Measurements from ENCODE around the gene H2BW1.
"Not testable (repeated sequence)": the region's sequence is repeated elsewhere in the genome, so short reads cannot be mapped to it uniquely, and the experiment has no call there.

DNA sequence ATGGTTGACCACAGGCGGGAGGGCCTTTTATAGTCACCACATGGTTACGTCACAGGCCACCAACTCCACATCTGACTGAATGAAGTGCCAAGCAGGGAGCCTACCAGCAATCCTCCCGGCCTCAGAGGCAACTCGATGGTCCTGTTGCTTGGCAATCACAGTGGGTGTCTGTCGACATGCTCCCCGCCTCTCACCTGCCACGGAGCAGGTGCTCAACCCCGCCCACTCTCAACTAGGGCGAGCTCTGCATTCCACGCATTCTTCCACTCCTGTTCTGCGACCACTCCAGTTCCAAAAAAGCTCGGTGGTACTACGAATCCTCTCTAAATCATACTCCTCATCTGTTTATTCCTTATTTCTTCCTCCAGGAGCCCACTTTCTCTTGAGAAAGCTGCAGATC is 30.0 kb downstream of the H2BW1 start:
- not testable (repeated sequence) for TF ChIP-seq CTCF, POLR2A (IDR thresholded peaks at IDR 0.05)
